Right renal pelvis (tissue), 4 donors: ENCODE data around the gene ZNF550. TPM values are rescaled to one million over a fixed set of nuclear protein-coding genes. Genes with fewer than 3 reads are reported as not detected.

ENCODE experiments used
- DNase-seq, 4 donors: peaks; one replicate each; pipeline ENCODE4 v3.0.0-alpha.2; 2013; ENCODE audit warnings: low read depth in 4 of 4, low spot score in 3 of 4, missing footprints in 1 of 4
- polyA plus RNA-seq, 4 donors: library from polyadenylated mRNA; unstranded; fragments of 120-200 nt; gene quantifications; one replicate each; pipeline ENCODE4 v1.2.1, GENCODE V29; 2013; ENCODE audit not compliant: insufficient read length in 4 of 4

ZNF550 gene
- 10 to 100 TPM; 20.6 to 25.9 (median 22.2) TPM for polyA plus RNA-seq

DNA sequence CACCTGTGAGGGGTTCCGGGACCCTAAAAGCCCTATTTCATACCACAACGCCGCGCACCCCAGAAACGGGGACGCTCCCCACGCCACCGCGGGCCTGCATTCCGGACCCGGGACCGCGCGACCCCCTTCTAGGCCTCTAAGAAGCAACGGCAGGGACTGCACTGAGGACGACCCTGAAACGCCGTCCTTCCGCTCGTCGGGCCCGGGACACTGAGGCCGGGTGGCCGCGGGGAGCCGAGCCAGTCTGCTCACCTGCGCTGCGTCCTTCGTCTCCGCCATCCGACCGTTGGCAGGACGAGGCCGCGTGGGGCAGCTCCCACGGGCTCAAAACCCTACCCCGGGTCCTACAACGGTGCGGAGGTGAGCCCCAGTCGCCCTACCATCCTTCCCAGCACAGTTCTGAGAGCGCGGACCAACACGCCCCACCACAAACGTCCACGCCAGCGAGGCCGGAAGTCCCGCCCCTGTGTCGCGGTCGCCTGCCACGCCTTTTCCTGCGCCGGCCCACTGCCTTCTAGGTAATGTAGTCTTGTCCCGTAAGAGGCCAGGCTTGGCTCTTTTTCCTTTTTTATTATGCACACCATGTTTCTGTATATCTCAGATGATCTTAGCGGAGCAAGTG lies at the start of gene ZNF550:
Gene ZNF550, minus strand, starts transcription at position 460 of the 622 bp plus-strand sequence. Its CDS starts 181 bp downstream, at position 279.
- peak; percentile 77 to 83 (median 80) for DNase-seq

DNA sequence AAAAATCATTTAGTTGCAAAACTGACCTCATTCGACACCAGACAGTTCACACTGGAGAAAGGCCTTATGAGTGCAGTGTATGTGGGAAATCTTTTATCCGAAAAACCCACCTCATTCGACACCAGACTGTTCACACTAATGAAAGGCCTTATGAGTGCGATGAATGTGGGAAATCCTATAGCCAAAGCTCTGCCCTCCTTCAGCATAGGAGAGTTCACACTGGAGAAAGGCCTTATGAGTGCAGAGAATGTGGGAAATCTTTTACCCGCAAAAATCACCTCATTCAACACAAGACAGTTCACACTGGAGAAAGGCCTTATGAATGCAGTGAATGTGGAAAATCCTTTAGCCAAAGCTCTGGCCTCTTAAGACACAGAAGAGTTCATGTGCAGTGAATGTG lies 47.3 kb upstream of the ZNF550 start:
- DNase-seq, result no peak

DNA sequence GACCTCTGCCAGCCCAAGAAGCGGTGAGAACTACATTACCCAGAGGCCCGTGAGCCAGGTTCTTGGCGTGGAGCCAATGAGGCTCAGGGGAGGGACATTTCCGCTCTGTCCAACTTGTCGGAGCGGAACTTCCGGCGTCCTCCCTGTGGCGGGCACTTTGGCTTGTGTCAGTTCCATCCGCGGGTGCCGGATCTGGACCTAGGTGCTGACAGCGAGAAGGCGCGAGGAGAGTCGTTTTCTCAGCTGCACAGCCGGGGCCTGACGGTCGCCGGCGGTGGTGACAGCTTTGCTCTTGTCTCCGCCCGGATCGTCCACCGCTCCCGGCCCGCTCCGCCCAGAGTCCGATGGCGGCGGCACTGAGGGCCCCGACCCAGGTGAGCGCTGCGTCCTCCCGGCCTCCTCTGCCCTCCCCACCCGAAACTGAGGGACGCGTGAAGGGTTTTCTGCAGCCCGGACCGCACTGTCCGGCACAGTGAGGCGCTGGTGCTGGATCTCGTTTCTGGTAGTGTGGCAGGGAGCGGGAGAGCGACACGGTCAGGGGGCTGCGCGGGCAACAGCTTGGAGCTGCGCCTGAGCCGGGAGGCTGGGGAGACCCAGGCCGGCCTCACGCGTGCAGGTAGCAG lies 40.2 kb upstream of the ZNF550 start, which contains the start of gene ZNF530:
Gene ZNF530, plus strand, starts transcription at position 125 of the 623 bp plus-strand sequence. CDS start 4,461 bp downstream, outside the sequence.
- DNase-seq, result peak; percentile 82 to 94 (median 92)

DNA sequence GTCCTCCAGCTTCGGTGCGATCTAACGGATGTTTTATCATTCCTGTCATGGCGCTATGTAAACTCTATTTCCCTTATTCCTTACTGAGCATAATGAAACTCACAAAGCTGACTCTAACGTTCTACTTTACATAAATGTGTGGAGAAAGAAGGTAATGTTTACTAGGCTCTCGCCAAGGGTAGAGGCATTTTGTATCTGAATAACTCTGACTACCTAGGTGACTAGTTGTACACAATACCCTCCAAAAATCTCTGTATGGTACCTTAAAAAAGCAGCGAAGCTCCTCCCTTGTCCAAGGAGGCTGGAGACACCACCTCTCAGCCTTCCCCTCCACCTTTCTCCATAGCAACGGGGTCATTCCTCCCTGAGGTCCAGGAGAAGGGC lies 39.7 kb upstream of the ZNF550 start:
- no peak for DNase-seq

DNA sequence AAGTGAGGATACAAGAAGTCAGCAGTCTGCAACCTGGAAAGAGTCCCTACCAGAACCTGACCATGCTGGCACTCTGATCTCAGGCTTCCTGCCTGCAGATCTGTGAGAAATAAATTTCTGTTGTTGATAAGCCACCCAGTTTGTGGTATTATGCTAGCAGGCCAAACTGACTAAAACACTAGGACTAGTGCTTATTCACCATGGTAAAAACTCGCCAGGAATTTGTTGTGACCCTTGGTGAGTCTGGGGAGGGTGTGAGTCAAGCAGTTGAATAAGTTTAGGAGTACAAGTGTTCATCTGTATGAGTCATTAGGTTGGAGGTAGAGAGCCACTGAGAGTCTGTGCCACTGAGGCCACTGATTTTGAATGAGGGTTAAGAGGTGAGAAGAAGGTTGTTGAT lies 27.9 kb upstream of the ZNF550 start:
- DNase-seq, result no peak

DNA sequence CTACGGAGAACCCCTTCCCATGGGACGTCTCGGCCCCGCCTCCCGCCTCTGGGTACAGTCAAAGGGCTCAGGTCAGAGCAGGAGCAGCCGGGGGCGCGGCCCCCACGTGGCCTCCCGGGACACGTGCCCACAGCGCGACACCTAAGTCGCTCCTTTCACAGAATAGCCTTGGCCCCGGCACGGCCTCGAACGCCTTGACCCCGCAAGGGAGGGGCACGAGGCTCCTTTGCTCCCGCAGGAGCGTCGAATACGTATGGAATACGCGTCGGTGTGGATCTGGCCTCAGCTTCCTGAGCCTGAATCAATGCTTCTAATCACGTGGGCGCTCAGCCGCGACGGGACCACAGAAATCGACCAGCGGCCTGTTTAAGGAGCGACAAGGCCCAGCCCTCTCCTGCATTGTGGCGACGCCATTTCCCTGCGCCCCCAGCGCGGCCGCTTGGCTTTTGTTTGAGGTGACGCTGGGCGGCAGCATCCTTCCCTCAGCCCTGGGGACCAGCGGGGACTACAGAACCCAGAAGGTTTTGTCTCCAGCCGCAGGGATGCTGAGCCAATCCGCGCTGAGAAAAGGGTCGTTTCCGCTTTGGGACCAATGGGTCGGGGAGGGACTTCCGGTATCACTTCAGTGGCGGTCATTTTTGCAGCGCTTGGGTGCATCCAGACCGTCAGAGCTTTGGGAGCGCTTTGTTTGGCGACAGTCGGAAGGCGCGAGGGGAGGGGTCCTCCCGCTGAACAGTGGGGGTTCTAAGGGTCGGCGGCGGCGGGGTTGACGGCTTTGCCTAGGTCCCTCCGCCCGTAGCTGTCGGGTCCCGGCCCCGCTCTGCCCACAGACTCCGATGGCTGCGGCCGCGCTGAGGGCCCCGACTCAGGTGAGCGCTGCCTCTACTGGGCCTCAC lies 24.1 kb upstream of the ZNF550 start, which contains the start of gene ZIK1:
Gene ZIK1, plus strand, starts transcription at position 625 of the 896 bp plus-strand sequence. Its CDS starts 212 bp downstream, at position 837.
- peak; percentile 90 to 96 (median 93) for DNase-seq

DNA sequence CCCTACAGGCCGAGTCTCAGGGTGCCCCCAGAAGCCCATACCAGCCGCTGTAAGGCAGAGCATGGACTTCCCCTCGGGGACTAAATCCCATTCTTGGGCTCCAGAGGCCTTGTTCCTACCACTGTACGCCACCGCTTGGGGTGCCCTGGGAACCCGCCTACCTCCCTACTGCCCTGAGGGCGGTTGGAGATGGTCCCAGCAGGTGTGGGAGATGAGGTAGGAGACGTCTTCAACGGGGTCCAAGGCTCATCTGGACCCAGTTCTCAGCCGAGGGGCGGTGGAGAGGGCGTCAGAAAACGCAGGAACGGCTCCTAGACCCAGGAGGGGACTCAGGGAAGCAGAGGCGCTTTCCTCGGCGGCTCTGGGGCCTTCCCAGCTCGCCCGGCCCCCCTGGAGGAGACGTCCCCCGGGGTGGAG lies 23.4 kb upstream of the ZNF550 start:
- DNase-seq, result no peak

DNA sequence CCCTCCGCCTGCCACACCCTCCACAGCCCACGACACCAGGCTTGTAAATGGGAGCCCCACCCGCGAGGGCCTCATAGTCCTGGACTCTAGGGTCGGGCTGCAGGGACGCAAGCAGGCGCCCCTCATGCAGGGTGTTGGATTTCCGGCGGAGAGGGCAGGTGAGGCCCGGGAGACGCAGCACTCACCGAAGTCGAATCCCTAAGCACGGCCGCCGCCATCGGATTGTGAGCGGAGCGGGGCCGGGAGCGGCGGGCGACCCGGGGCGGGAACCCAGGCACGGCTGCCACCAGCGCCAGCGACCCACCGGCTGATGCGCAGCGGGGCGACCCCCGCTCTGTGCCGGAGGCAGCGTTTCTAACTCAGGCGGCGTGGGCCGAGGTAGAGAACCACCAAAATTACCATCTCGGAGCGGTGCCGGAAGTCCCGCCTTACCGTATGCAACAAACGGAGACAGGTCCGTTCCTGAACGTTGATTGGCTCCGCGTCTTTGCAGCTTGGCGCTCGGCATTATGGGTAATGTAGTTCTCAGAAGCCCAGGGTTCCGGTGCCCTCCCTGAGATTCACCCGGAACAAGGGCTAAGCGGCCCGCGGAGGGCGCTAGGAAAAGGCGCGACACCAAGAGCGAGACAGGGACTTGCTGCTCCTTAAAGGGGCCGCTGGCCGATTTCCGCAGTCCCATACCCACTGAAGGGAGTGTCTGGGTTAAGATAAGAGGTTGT lies 19.0 kb upstream of the ZNF550 start, which contains the start of gene ZNF416:
Gene ZNF416, minus strand, starts transcription at position 425 of the 719 bp plus-strand sequence. Its CDS starts 207 bp downstream, at position 218.
- peak; percentile 96 to 99 (median 98) for DNase-seq

DNA sequence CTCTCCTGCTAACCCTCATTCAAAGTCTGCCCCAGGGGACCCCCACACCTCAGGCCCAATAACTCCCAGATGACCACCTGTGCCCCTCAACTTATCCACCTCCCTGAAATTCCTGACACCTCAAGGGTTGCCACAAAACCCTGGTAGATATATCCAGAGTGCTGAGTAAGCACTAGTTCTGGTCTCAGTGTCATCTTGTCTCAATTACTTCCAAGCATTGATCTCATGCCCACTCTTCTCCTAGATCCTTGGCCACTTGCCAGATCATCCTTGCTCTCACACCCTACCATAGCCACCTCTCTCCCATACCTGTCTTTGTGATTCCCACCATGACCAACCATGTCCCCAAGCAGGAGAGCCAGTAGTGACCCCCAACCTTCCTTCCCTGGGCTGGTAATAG lies 17.0 kb upstream of the ZNF550 start:
- no peak for DNase-seq

DNA sequence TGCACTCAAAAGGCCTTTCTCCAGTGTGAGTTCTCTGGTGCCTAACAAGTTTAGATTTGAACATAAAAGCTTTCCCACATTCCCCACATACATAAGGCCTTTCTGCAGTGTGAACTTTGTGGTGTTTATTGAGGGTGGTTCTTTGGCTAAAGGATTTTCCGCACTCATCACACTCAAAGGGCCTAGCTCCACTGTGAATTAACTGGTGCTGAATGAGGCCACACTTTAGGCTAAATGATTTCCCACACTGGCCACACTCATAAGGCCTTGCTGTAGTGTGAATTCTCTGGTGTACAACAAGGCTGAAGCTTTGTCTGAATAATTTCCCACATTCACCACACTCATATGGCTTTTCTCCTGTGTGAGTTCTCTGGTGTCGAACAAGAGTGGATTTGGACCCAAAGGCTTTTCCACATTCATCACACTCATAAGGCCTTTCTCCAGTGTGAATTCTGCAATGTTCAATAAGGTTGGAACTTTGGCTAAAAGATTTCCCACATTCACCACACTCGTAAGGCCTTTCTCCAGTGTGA lies 12.8 kb upstream of the ZNF550 start:
- DNase-seq, result no peak

DNA sequence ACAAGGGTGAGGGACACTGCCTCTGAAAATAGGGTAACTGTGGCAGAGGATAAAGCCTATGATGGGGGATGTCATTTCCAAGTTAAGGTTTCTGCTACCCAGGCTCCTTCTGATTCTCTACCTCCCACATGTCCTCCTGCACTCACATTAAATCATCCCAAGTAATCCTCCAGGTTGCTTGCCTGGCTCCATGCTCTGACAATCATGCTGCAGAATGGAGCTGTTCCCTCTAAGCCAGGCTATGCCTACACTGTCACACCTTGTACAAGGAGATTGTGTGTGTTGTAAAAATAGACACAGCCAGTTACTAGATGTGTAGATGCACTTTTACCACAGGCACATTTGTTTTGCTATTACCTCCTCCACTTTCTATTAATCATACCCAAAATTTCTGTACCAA lies 11.0 kb upstream of the ZNF550 start:
- no peak for DNase-seq

DNA sequence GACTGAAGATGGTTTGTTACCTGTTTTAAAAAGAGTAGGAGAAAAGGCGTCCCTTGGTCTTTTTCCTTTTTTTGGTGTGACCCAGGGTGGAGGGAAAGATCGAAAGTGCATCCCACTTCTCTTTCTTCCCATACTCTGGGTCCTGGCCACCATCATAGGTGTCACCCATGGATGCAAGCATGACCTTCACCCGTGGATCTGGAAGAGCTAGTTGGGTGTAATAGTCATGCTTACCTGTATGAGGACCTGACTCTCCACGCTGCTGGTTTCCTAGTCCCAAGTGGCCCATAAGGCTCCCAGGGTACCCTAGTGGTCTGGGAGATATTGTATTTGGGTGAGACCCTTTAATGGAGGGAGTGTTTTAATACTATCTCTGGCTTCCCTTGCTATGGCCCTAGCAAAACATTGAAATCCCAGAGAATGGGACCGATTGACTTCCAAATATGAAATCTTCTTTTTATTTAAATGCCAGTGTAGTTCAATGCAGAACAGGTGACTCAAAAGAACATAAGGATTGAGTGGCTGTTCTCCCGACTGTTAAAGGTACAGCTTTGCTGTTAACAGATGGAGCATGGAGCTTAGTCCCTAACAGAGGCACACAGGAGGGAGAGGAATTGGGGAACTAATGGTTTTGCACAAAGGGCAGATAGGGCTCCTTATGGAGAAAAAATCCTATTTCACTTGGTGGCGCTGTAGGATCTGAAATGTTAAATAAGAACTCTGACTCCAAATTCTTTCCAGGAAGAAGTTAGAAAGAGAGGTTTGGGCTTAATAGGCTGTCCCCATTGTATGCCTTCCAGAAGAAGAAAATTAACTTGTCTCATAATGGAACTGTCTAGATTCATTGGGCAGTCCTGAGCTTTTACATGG lies 7.0 kb upstream of the ZNF550 start:
- no peak for DNase-seq

DNA sequence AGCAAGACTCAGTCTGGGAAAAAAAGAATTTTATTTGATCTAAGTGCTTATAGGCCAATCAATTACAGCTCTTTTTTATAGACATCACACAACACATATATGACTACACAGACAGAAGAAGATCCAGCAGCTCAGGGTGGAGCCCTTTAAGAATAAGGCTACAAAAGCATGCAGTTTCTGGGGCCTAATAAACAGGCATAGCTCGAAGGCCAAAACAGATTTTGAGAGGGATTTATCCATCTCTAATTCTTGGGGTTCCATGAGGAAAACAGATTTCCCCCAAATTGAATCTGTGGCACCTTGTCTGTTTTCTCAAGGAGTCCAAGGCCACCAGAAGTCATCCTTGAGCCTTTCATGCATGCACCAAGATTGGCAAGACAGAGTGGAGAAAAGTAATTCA lies 3.9 kb upstream of the ZNF550 start:
- no peak for DNase-seq

DNA sequence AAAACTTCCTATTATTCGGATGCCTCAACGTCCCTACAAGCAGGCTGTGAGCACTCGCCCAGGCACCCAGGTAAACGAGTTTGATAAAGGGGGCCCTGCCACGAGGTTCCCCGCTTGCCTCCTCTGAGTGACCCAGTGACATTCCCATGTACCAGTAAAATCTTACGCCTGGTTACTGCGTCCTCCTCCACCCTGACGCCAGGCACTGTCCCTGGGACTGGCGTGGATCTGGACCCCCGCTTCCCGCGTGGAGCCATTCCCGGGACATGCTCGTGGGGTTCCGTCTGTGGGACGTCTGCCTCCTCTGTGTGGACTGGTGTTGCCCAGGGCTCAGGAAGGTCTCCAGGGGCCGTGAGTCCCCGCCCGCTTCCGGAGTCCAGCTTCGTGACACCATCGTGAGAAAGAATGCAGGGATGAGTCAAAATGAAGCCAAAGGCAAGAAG lies 407 bp upstream of the ZNF550 start:
- DNase-seq, result no peak

DNA sequence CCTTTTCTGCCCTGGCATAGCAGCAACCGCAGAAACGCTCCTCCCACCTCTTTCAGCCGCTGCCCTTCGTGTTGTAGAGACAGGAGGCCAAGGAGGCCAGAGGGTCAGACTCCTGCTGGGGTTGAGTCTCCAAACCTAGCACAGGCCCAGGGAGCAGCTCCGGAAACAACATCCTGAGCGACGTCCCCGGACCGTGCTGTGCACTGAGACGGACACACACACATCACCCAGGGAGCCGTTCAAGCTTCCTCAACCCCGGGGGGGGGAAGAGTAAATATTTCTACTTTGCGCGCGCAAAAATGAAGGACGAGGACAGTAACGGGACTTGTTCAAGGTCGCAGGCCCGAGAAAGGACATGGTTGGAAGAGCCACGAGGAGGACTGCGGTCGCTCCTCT lies 657 bp downstream of the ZNF550 start:
- DNase-seq, result no peak

DNA sequence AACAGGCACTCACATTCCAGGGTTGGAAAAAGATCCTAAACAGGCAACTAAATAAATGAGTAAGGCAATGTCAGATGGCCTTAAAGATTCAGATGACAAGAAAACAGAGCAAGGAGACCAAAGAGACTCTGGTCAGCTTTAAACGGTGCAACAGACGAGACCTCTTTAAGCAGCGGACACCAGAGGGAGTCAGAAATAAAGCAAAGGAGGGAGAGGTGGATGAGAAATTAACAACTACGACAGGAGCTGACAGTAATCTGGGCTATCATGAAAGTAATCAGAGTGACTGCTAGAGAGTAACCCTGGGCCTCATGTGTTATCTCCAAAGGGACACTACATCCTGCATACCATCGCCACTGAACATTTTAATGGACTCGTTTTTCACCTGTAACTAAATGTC lies 1.1 kb downstream of the ZNF550 start:
- DNase-seq, result no peak

DNA sequence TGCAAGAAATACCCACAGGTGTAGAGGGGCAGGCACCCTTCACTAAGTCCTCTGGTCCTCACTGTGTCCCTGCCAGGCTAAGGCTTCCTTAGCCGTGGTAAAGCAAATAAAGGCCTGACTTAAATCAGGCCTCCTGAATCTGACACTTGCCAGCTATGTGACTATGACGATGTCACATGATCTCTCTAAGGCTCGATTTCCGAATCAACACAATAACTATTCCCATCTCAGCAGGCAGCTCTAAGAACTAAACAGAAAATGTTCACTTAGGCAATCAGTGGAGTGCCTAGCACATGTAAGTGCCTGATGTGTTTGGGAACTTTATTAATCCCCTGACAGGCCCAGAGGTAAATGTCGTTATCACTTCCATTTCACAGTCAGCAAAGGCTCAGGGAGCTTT lies 2.0 kb downstream of the ZNF550 start:
- no peak for DNase-seq

DNA sequence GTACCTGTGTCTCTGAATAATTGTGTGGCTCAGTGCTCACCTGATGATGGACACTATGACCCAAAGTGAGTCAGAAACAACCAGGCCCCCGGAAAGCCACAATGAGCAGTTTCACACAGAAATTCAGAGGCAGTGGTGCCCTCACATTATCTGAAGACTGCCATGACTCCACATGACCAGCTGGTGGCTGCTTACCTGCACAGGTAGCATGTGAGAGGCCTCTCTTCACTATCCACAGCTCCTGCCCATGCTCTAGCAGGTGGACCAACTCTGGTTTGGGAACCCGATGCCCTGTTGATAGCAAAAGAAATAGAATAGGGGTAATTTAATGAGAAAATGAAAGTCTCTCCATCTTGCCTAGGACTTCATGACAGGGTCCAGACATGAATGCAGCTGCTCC lies 7.2 kb downstream of the ZNF550 start:
- DNase-seq, result no peak

DNA sequence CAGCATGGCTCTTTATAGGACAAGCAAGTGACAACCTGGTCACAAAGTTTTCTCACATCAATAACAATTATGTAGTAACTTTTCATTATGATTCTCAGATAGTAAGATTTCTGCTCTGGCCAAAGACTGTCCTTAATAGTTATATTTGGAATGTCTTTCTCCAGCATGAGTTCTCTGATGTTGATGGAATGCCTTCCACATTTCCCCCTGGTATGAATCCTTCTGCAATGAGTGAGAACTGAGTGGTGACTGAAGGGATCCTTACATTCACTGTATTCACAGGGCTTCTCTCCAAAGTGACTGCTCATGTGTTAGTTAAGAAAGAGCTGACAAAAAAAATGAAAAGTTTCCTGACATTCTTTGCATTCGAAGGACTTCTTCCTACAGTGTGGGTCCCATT lies 13.2 kb downstream of the ZNF550 start:
- DNase-seq, result no peak
